Suprapubic skin (tissue), 3 donors: Measurements from ENCODE around the gene SLC35D3.
"Not testable (repeated sequence)": the region's sequence is repeated elsewhere in the genome, so short reads cannot be mapped to it uniquely, and the experiment has no call there.

ENCODE experiments used
- CTCF ChIP-seq, 2 donors: fragments of 200-600 bp in 1 of 2; fragments of 450-650 bp in 1 of 2; sonication (generic) in 1 of 2; IDR thresholded peaks; one replicate each; pipeline ENCODE4 v1.5.1; 2016 to 2019; ENCODE audit warnings: antibody characterized with exemption in 2 of 2, mild to moderate bottlenecking in 1 of 2, moderate library complexity in 1 of 2
- POLR2AphosphoS5 ChIP-seq, 3 donors: sonication (generic); formaldehyde crosslinking; IDR thresholded peaks; one replicate each; pipeline ENCODE4 v1.6.1; 2017; ENCODE audit warnings: antibody characterized with exemption in 3 of 3

DNA sequence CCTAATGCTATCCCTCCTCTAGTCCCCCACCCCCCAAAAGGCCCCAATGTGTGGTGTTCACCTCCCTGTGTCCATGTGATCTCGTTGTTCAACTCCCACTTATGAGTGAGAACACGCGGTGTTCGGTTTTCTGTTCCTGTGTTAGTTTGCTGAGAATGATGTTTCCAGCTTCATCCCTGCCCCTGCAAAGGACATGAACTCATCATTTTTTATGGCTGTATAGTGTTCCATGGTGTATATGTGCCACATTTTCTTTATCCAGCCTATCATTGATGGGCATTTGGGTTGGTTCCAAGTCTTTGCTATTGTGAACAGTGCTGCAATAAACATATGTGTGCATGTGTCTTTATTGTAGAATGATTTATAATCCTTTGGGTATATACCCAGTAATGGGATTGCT lies 45.6 kb upstream of the SLC35D3 start:
- TF ChIP-seq CTCF, POLR2AphosphoS5 (IDR thresholded peaks at IDR 0.05): not testable (repeated sequence)
